ENCODE measurements around the gene BTBD1.

DNA sequence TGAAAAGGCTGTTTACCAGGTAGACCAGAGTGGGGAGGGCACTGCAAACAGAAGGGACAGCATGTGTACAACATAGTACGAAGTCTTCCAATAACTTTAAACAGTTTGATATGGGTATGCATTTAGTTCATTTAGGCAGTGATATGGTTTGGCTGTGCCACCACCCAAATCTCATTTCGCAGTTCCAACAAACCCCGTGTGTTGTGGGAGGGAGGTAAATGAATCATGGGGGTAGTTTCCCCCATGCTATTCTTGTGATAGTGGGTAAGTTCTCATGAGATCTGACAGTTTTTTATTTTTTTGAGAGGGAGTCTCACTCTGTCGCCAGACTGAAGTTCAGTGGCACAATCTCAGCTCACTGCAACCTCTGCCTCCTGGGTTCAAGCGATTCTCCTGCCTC, 88.6 kb downstream of the BTBD1 start:
- TF ChIP-seq CTCF (conservative IDR thresholded peaks at IDR 0.05; ENCODE audit: low read depth, low read length) = no peak
- no peak for TF ChIP-seq EZH2 (IDR thresholded peaks at IDR 0.05; ENCODE audit: low read length, unreplicated experiment)
- no peak for TF ChIP-seq EZH2phosphoT487 (IDR thresholded peaks at IDR 0.05; ENCODE audit: borderline replicate concordance, low read length)
